SK-N-SH (cell line): ENCODE data around the gene ROBO4. TPM values are rescaled to one million over a fixed set of nuclear protein-coding genes. Genes with fewer than 3 reads are reported as not detected.

ENCODE experiments used
- CTCF ChIA-PET: fragments of 300-600, 350-600 bp; formaldehyde crosslinking; extraction: SDS; loops from one replicate; lab custom pipeline; 2021; lab: Yijun Ruan, JAX
- POLR2A ChIA-PET: fragments of 350-600 bp; sonication (Branson Sonifier 250); formaldehyde crosslinking; extraction: SDS; loops from one replicate; lab custom pipeline; 2020; ENCODE audit warnings: antibody characterized with exemption, inconsistent platforms; lab: Yijun Ruan, JAX
- DNase-seq: peaks from one replicate; pipeline ENCODE4 v3.0.0; 2012
- H2AFZ ChIP-seq: fragments of 200-600 bp; sonication (generic); 2 replicates; pipeline ENCODE4 v1.8.1; 2016; ENCODE audit warnings: antibody characterized with exemption, mild to moderate bottlenecking, low read depth
- H3F3A ChIP-seq: fragments of 200-600 bp; sonication (generic); replicated peaks from 2 replicates; pipeline ENCODE3; 2016; ENCODE audit warnings: antibody characterized with exemption, mild to moderate bottlenecking; ENCODE audit not compliant: insufficient read depth
- H3K27ac ChIP-seq, 2 experiments: fragments of 200-500 bp in 1 of 2; fragments of 200-600 bp in 1 of 2; sonication (Bioruptor generic) in 1 of 2; sonication (generic), shearing (Covaris generic) in 1 of 2; 2 replicates each; pipeline versions ENCODE4 v1.5.1 to v1.6.1; 2014 to 2016; ENCODE audit warnings: low read depth in 2 of 2, inconsistent platforms in 1 of 2, low read length in 1 of 2, mild to moderate bottlenecking in 1 of 2, mixed read lengths in 1 of 2
- H3K27me3 ChIP-seq: fragments of 200-600 bp; sonication (generic), shearing (Covaris generic); 2 replicates; pipeline ENCODE4 v1.6.1; 2016; ENCODE audit warnings: mixed run types; ENCODE audit not compliant: insufficient read depth
- H3K36me3 ChIP-seq, 2 experiments: fragments of 200-500 bp in 1 of 2; fragments of 200-600 bp in 1 of 2; sonication (Bioruptor generic) in 1 of 2; sonication (generic) in 1 of 2; replicated peaks in 1 of 2; 2 replicates each; pipeline versions ENCODE3 to v1.5.1; 2014 to 2016; ENCODE audit warnings: low read length in 1 of 2, mild to moderate bottlenecking in 1 of 2; ENCODE audit not compliant: insufficient read depth in 2 of 2, control insufficient read depth in 1 of 2
- H3K4me1 ChIP-seq, 2 experiments: fragments of 200-500 bp in 1 of 2; fragments of 200-600 bp in 1 of 2; sonication (Bioruptor generic) in 1 of 2; sonication (generic), shearing (Covaris generic) in 1 of 2; 2 replicates each; pipeline versions ENCODE4 v1.5.1 to v1.6.1; 2014 to 2016; ENCODE audit warnings: low read depth in 1 of 2, low read length in 1 of 2, mixed run types in 1 of 2; ENCODE audit not compliant: insufficient read depth in 2 of 2, control insufficient read depth in 1 of 2
- H3K4me2 ChIP-seq: fragments of 200-600 bp; sonication (generic), shearing (Covaris generic); 2 replicates; pipeline ENCODE4 v1.6.1; 2017; ENCODE audit warnings: mixed run types
- H3K4me3 ChIP-seq, 2 experiments: fragments of 200-500 bp in 1 of 2; fragments of 200-600 bp in 1 of 2; sonication (Bioruptor generic) in 1 of 2; sonication (generic), shearing (Covaris generic) in 1 of 2; 2 replicates each; pipeline versions ENCODE4 v1.5.1 to v1.8.1; 2014 to 2016; ENCODE audit warnings: low read depth in 2 of 2, inconsistent platforms in 1 of 2, low read length in 1 of 2, mild to moderate bottlenecking in 1 of 2, mixed read lengths in 1 of 2, moderate library complexity in 1 of 2
- H3K79me2 ChIP-seq: fragments of 200-600 bp; sonication (generic); 2 replicates; pipeline ENCODE4 v1.8.1; 2017; ENCODE audit warnings: mild to moderate bottlenecking; ENCODE audit not compliant: insufficient read depth
- H3K9ac ChIP-seq: fragments of 200-600 bp; sonication (generic); 2 replicates; pipeline ENCODE4 v1.6.1; 2017; ENCODE audit warnings: mixed run types
- H3K9me2 ChIP-seq: fragments of 200-600 bp; sonication (generic); 2 replicates; pipeline ENCODE4 v1.6.1; 2017; ENCODE audit warnings: mixed run types
- H3K9me3 ChIP-seq: fragments of 200-600 bp; sonication (generic); 2 replicates; pipeline ENCODE4 v1.6.1; 2017; ENCODE audit warnings: mixed run types, mild to moderate bottlenecking, moderate library complexity
- H4K20me1 ChIP-seq: fragments of 200-600 bp; sonication (generic); 2 replicates; pipeline ENCODE4 v1.6.1; 2017; ENCODE audit warnings: mild to moderate bottlenecking, mixed run types; ENCODE audit not compliant: insufficient read depth
- CHD2 ChIP-seq: fragments of 150-350 bp; IDR thresholded peaks from 2 replicates; pipeline ENCODE4 v1.6.1; 2018; ENCODE audit warnings: low read length; ENCODE audit not compliant: partially characterized antibody
- ELF1 ChIP-seq: IDR thresholded peaks from 2 replicates; pipeline ENCODE4 v1.4.0; 2012
- EP300 ChIP-seq, 2 experiments: IDR thresholded peaks; 2 replicates each; pipeline versions ENCODE4 v1.4.0 to v1.6.1; 2012; ENCODE audit warnings: borderline replicate concordance in 1 of 2, low read depth in 1 of 2, low read length in 1 of 2
- FOSL2 ChIP-seq: IDR thresholded peaks from 2 replicates; pipeline ENCODE4 v1.4.0; 2012; ENCODE audit warnings: low read depth, mild to moderate bottlenecking, moderate library complexity, borderline replicate concordance
- FOXJ3 ChIP-seq: sonication (generic); formaldehyde crosslinking; IDR thresholded peaks from 2 replicates; pipeline ENCODE4 v1.5.1; 2020; ENCODE audit warnings: mild to moderate bottlenecking, missing genetic modification reagents
- GABPA ChIP-seq: IDR thresholded peaks from 2 replicates; pipeline ENCODE4 v1.4.0; 2012; ENCODE audit warnings: low read depth, mild to moderate bottlenecking
- JUND ChIP-seq: IDR thresholded peaks from 2 replicates; pipeline ENCODE4 v1.4.0; 2012
- MAX ChIP-seq: IDR thresholded peaks from 2 replicates; pipeline ENCODE4 v1.4.0; 2012; ENCODE audit warnings: low read depth
- MEF2A ChIP-seq: IDR thresholded peaks from 2 replicates; pipeline ENCODE4 v1.4.0; 2012; ENCODE audit warnings: low read depth, borderline replicate concordance
- NFIC ChIP-seq: IDR thresholded peaks from 2 replicates; pipeline ENCODE4 v1.4.0; 2012; ENCODE audit warnings: borderline replicate concordance
- NRF1 ChIP-seq: IDR thresholded peaks from 2 replicates; pipeline ENCODE4 v1.6.1; 2012; ENCODE audit warnings: low read depth, mild to moderate bottlenecking, low read length
- PBX3 ChIP-seq: IDR thresholded peaks from 2 replicates; pipeline ENCODE4; 2012
- POLR2AphosphoS5 ChIP-seq: IDR thresholded peaks from 2 replicates; pipeline ENCODE4 v1.6.1; 2012; ENCODE audit warnings: low read depth, low read length
- RXRA ChIP-seq: IDR thresholded peaks from 2 replicates; pipeline ENCODE4 v1.4.0; 2012; ENCODE audit warnings: low read depth, mild to moderate bottlenecking, borderline replicate concordance
- SIN3A ChIP-seq: IDR thresholded peaks from 2 replicates; pipeline ENCODE4 v1.6.1; 2012; ENCODE audit warnings: low read depth, mild to moderate bottlenecking, low read length, moderate library complexity, borderline replicate concordance
- TAF1 ChIP-seq: IDR thresholded peaks from 2 replicates; pipeline ENCODE4 v1.6.1; 2012; ENCODE audit warnings: low read depth, mild to moderate bottlenecking, low read length, moderate library complexity, borderline replicate concordance
- TCF12 ChIP-seq: IDR thresholded peaks from 2 replicates; pipeline ENCODE4 v1.4.0; 2012
- TEAD4 ChIP-seq: IDR thresholded peaks from 2 replicates; pipeline ENCODE4 v1.4.0; 2012; ENCODE audit warnings: mild to moderate bottlenecking, borderline replicate concordance; ENCODE audit not compliant: insufficient read depth
- USF1 ChIP-seq: IDR thresholded peaks from 2 replicates; pipeline ENCODE4 v1.4.0; 2012; ENCODE audit warnings: low read depth, borderline replicate concordance
- YY1 ChIP-seq: IDR thresholded peaks from 2 replicates; pipeline ENCODE4 v1.4.0; 2012; ENCODE audit warnings: low read depth, mild to moderate bottlenecking
- WGBS: methylation state at CpG from one replicate; pipeline ENCODE4 v1.1.6; 2017; ENCODE audit warnings: low lambda C conversion rate; 5-methylcytosine and 5-hydroxymethylcytosine counted together
- polyA plus RNA-seq, 3 experiments: library from polyadenylated mRNA; depleted of rRNA; stranded (reverse); fragments of >200 nt; gene quantifications; 2 replicates each; pipeline ENCODE4 v1.2.3, GENCODE V29; 2012

The ROBO4 gene
- polyA plus RNA-seq, 1 of the 3 experiments (the other 2 are of a cell fraction): 0.95 TPM

GRCh38 chr11:124902616-124903015 is 5.0 kb upstream of the ROBO4 start:
- CTCF ChIA-PET: interaction anchor here (1.8 kb wide), 1 partner anchor 26 kb away, joined by 5 read pairs; no protein-coding TSS in a partner anchor
- Histone ChIP-seq H3K4me1 (peaks cover 4 to 26% of the 10 kb centered on the region in 2 experiments; a peak in 3 of 4 replicates), H3K4me3 (no peak overlapping the region), H3K27me3 (no peaks in the 10 kb centered on the region), H3K9ac (no peak overlapping the region), H4K20me1 (no peaks in the 10 kb centered on the region), H3F3A (peaks cover 34% of the 10 kb centered on the region), H3K9me2 (no peaks in the 10 kb centered on the region), H3K4me2 (no peak overlapping the region), H3K9me3 (no peaks in the 10 kb centered on the region), H3K36me3 (no peaks in the 10 kb centered on the region), H2AFZ (no peak overlapping the region), H3K27ac (no peak overlapping the region), H3K79me2 (no peaks in the 10 kb centered on the region)
- no peak for DNase-seq
- 100% methylated on average over 1 of the region's 1 CpG for WGBS
- TF ChIP-seq YY1 (no peak), MEF2A (no peak), SIN3A (no peak), GABPA (no peak), CHD2 (no peak), TAF1 (no peak), RXRA (no peak), TEAD4 (no peak)
- POLR2A ChIA-PET: no interaction called here

- H3K4me3 ChIP-seq: peak overlapping the region in 1 of 2 experiments; percentile 41; a peak in 2 of 4 replicates
- H3K9ac ChIP-seq: peak overlapping the region; percentile 64
- ChIA-PET CTCF (interaction anchor here (1.4 kb wide), 1 partner anchor 24 kb away, joined by 4 read pairs; no protein-coding TSS in a partner anchor), POLR2A (no interaction called here)
- H3K79me2 ChIP-seq: no peaks in the 10 kb centered on the region
- no peaks in the 10 kb centered on the region for H3K9me2 ChIP-seq
- no peaks in the 10 kb centered on the region for H3K36me3 ChIP-seq
- H3F3A ChIP-seq: peaks cover 37% of the 10 kb centered on the region
- TF ChIP-seq USF1 (0 out of 2 replicates have a peak, but pooled peaks have one; percentile 6), TAF1 (peak; percentile 14; the same call in 1 of the 2 replicates), MAX (0 out of 2 replicates have a peak, but pooled peaks have one; percentile 77), NFIC (peak; percentile 78), GABPA (no peak), NRF1 (no peak), PBX3 (peak; percentile 37), JUND (peak; percentile 90), TCF12 (peak; percentile 62), CHD2 (no peak), FOSL2 (peak; percentile 95), MEF2A (no peak), EP300 (IDR thresholded peaks at IDR 0.05; ENCODE audit: borderline replicate concordance in 1 of 2, low read depth in 1 of 2, low read length in 1 of 2) (peak in 1 of 2 experiments; percentile 74; a peak in 1 of 4 replicates), POLR2AphosphoS5 (peak; percentile 35; the same call in 1 of the 2 replicates), FOXJ3 (CRISPR knock-in tag) (no peak), ELF1 (peak; percentile 44; the same call in 1 of the 2 replicates)
- H3K4me2 ChIP-seq: peak overlapping the region; percentile 56
- H2AFZ ChIP-seq: peak overlapping the region; percentile 64
- peak overlapping the region; percentile 67 to 96; a peak in 3 of 4 replicates for H3K27ac ChIP-seq
- H4K20me1 ChIP-seq: no peaks in the 10 kb centered on the region
- DNase-seq: peak; percentile 5
- H3K9me3 ChIP-seq: no peaks in the 10 kb centered on the region
- H3K27me3 ChIP-seq: no peaks in the 10 kb centered on the region
- H3K4me1 ChIP-seq: peaks cover 4 to 34% of the 10 kb centered on the region in 2 experiments; a peak in 3 of 4 replicates
- WGBS: 21% methylated on average over 5 of the region's 5 CpGs
Observed at GRCh38 chr11:124900464-124900863, 2.8 kb upstream of the ROBO4 start.
